HepG2 (cell line): ENCODE measurements around the gene CCL17. TPM values are rescaled to one million over a fixed set of nuclear protein-coding genes. Genes with fewer than 3 reads are reported as not detected.
A peak's percentile ranks its signal among the peaks of the same experiment; 100 is the strongest.

Source experiments
- ARNTL ChIP-seq: sonication (generic); formaldehyde crosslinking; IDR thresholded peaks from 2 replicates; pipeline ENCODE4 v1.4.0; 2020; ENCODE audit warnings: mild to moderate bottlenecking, missing genetic modification reagents
- ATF7-NPFF ChIP-seq: sonication (generic); formaldehyde crosslinking; IDR thresholded peaks from 2 replicates; pipeline ENCODE4 v1.8.1; 2023; ENCODE audit warnings: mild to moderate bottlenecking, low read depth, missing genetic modification reagents, moderate library complexity
- CBFB ChIP-seq: sonication (generic); formaldehyde crosslinking; IDR thresholded peaks from 2 replicates; pipeline ENCODE4 v1.4.0; 2020; ENCODE audit warnings: missing genetic modification reagents
- CCAR2 ChIP-seq: fragments of 200-400 bp; formaldehyde crosslinking; optimal IDR thresholded peaks from 2 replicates; pipeline ENCODE3; 2018; ENCODE audit warnings: low read depth, mild to moderate bottlenecking, low read length, moderate library complexity
- DRAP1 ChIP-seq: IDR thresholded peaks from 2 replicates; pipeline ENCODE4 v1.6.1; 2016; ENCODE audit warnings: missing genetic modification reagents, missing compliant biosample characterization
- EED ChIP-seq: sonication (generic); formaldehyde crosslinking; IDR thresholded peaks from 2 replicates; pipeline ENCODE4 v1.5.0; 2020; ENCODE audit warnings: mild to moderate bottlenecking, missing genetic modification reagents
- FOSL2 ChIP-seq: sonication (generic); formaldehyde crosslinking; IDR thresholded peaks from 2 replicates; pipeline ENCODE4 v1.4.0; 2020; ENCODE audit warnings: missing genetic modification reagents
- GATAD1 ChIP-seq: IDR thresholded peaks from 2 replicates; pipeline ENCODE4 v1.6.1; 2016; ENCODE audit warnings: missing genetic modification reagents, missing compliant biosample characterization
- HOXD1 ChIP-seq: sonication (generic); formaldehyde crosslinking; IDR thresholded peaks from 2 replicates; pipeline ENCODE4 v1.5.0; 2020; ENCODE audit warnings: missing genetic modification reagents
- JARID2 ChIP-seq: sonication (generic); formaldehyde crosslinking; IDR thresholded peaks from 2 replicates; pipeline ENCODE4 v1.8.1; 2023; ENCODE audit warnings: missing genetic modification reagents, inconsistent platforms; ENCODE audit not compliant: insufficient replicate concordance
- MYC ChIP-seq: sonication (generic); formaldehyde crosslinking; IDR thresholded peaks from 2 replicates; pipeline ENCODE4 v1.9.0; 2021; ENCODE audit warnings: missing genetic modification reagents, borderline replicate concordance
- SKI ChIP-seq: fragments of 450-650 bp; IDR thresholded peaks from one replicate; pipeline ENCODE4 v1.6.1; 2018; ENCODE audit warnings: mild to moderate bottlenecking; ENCODE audit not compliant: partially characterized antibody
- TCF12 ChIP-seq, 2 experiments: fragments of 450-650 bp in 1 of 2; sonication (generic) in 1 of 2; formaldehyde crosslinking in 1 of 2; IDR thresholded peaks; 2 replicates each; pipeline versions ENCODE4 v1.6.1 to v1.8.0; 2017 to 2022; ENCODE audit warnings: antibody characterized with exemption in 1 of 2, mild to moderate bottlenecking in 1 of 2, missing genetic modification reagents in 1 of 2, moderate library complexity in 1 of 2
- TGIF2 ChIP-seq: IDR thresholded peaks from 2 replicates; pipeline ENCODE4 v1.6.1; 2016; ENCODE audit warnings: control low read depth, missing compliant biosample characterization
- XBP1 ChIP-seq: sonication (generic); formaldehyde crosslinking; IDR thresholded peaks from 2 replicates; pipeline ENCODE4 v1.5.0; 2020; ENCODE audit warnings: missing genetic modification reagents
- ZHX2 ChIP-seq, 2 experiments: sonication (generic) in 1 of 2; formaldehyde crosslinking in 1 of 2; IDR thresholded peaks; 2 replicates each; pipeline versions ENCODE4 v1.6.1 to v1.9.0; 2014 to 2022; ENCODE audit warnings: antibody characterized with exemption in 1 of 2, borderline replicate concordance in 1 of 2, inconsistent platforms in 1 of 2, low read depth in 1 of 2, missing genetic modification reagents in 1 of 2
- ZNF30 ChIP-seq: sonication (generic); formaldehyde crosslinking; IDR thresholded peaks from 2 replicates; pipeline ENCODE4 v1.5.0; 2020; ENCODE audit warnings: mild to moderate bottlenecking, missing genetic modification reagents
- ZNF512B ChIP-seq: sonication (generic); formaldehyde crosslinking; IDR thresholded peaks from 2 replicates; pipeline ENCODE4 v1.5.1; 2020; ENCODE audit warnings: missing genetic modification reagents, mild to moderate bottlenecking, borderline replicate concordance
- ZNF792 ChIP-seq: IDR thresholded peaks from 2 replicates; pipeline ENCODE4 v1.6.1; 2016
- ZNF891 ChIP-seq: sonication (generic); formaldehyde crosslinking; IDR thresholded peaks from 2 replicates; pipeline ENCODE4 v1.5.0; 2020; ENCODE audit warnings: mild to moderate bottlenecking, missing genetic modification reagents
- polyA plus RNA-seq, 8 experiments: library from polyadenylated mRNA; depleted of rRNA in 3 of 8; stranded (reverse) in 7 of 8; unstranded in 1 of 8; fragments of >200 nt; fragmentation: Illumina TruSeq in 4 of 8; extraction: Trizol in 4 of 8; gene quantifications; 2 replicates each; pipeline versions ENCODE4 v1.2.1 to v1.2.3, GENCODE V29; 2011 to 2016; ENCODE audit warnings: low read depth in 4 of 8, missing spikeins in 1 of 8, mixed read lengths in 1 of 8; ENCODE audit not compliant: insufficient read depth in 1 of 8
- total RNA-seq, 5 experiments: library from RNA; depleted of rRNA; stranded (reverse); fragments of >200 nt; fragmentation: Illumina TruSeq; extraction: Trizol; gene quantifications; 2 replicates each; pipeline ENCODE4 v1.2.3, GENCODE V29; 2016; ENCODE audit warnings: low read depth in 1 of 5

The CCL17 gene
- total and polyA plus RNA-seq, 2 of the 13 experiments (the other 11 are each of a cell fraction or from before 2014, with no cell fraction given), result not detected

DNA sequence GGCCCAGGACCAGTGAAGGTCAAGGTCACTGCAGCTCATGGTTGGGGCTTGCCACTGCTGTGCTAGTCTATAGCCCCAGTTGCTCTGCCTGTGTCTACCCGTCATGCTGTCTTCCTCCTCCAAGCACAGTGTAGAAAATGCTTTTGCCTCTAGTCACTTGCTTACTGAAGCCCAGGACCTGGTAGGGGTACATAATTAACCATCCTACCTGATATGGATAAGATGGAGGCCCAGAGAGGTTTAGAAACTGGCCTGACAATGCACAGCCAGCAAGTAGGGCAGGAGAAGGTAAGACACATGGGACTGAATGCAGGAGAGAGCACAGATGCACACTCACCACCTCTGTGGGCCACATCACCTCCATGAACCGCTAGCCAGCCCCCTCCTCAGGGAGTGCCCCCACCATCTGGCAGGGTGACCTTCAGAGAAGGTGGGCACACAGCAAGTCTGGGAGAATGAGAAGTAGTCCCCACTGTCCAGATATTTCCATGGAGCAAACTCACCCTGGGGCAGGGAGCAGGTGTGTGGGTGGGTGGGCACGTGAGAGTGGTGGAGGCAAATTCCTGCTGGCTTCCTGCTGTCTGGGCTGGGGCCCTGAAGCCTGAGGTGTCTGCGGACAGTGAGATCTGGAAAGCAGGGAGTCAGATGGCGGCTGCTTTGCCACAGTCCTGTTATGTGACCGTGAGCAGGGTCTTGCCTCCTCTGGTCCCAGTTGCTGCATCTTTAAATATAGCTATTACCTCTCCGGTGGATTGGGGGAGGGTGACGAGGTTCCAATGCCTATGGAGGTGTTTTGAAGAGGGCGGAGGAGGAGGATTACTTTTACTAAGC is 31.2 kb upstream of the CCL17 start (continued):
- TF ChIP-seq JARID2 (CRISPR knock-in tag), result no peak
- TF ChIP-seq ARNTL (CRISPR knock-in tag), result no peak; the same call in 1 of the 2 replicates
- 0 out of 2 replicates have a peak, but pooled peaks have one; percentile 57 for TF ChIP-seq ZNF891 (CRISPR knock-in tag)
- TF ChIP-seq GATAD1 (CRISPR knock-in tag), result peak; percentile 79
- TF ChIP-seq TGIF2, result peak; percentile 96; the same call in 1 of the 2 replicates
- TF ChIP-seq EED (CRISPR knock-in tag), result peak; percentile 56; the same call in 1 of the 2 replicates
- TF ChIP-seq MYC (CRISPR knock-in tag), result peak; percentile 88
- TF ChIP-seq ZNF30, result no peak
- TF ChIP-seq CCAR2, result peak; percentile 96
- TF ChIP-seq CBFB (CRISPR knock-in tag), result no peak
- no peak; the same call in 1 of the 2 replicates for TF ChIP-seq XBP1 (CRISPR knock-in tag)
- peak; percentile 98 for TF ChIP-seq SKI
- no peak; the same call in 1 of the 2 replicates for TF ChIP-seq HOXD1
- TF ChIP-seq FOSL2 (CRISPR knock-in tag), result no peak; the same call in 1 of the 2 replicates
- TF ChIP-seq ZNF792 (CRISPR knock-in tag), result peak; percentile 97
- TF ChIP-seq ATF7-NPFF, result peak; percentile 65
- no peak; the same call in 1 of the 2 replicates for TF ChIP-seq ZHX2 (IDR thresholded peaks at IDR 0.05; ENCODE audit: low read depth)
- TF ChIP-seq ZHX2 (CRISPR knock-in tag; IDR thresholded peaks at IDR 0.05; ENCODE audit: borderline replicate concordance), result no peak
- no peak for TF ChIP-seq TCF12 (IDR thresholded peaks at IDR 0.05)
- TF ChIP-seq TCF12 (CRISPR knock-in tag; IDR thresholded peaks at IDR 0.05), result no peak
- peak; percentile 75 for TF ChIP-seq DRAP1 (CRISPR knock-in tag)
- peak; percentile 14; the same call in 1 of the 2 replicates for TF ChIP-seq ZNF512B
